Sigmoid colon (tissue), 4 donors: ENCODE data around the gene RAB3GAP2.

Experiments used
- EP300 ChIP-seq, 4 donors: sonication (generic); formaldehyde crosslinking; IDR thresholded peaks; one replicate each; pipeline ENCODE4 v1.6.1; 2017; ENCODE audit warnings: antibody characterized with exemption in 4 of 4
- POLR2A ChIP-seq, 2 donors: fragments of 450-650 bp; IDR thresholded peaks; one replicate each; pipeline ENCODE4 v1.6.1; 2016; ENCODE audit warnings: antibody characterized with exemption in 2 of 2, mild to moderate bottlenecking in 2 of 2, moderate library complexity in 2 of 2
- POLR2AphosphoS5 ChIP-seq, 4 donors: sonication (generic); formaldehyde crosslinking; IDR thresholded peaks; one replicate each; pipeline ENCODE4 v1.6.1; 2017; ENCODE audit warnings: antibody characterized with exemption in 4 of 4
- TF ChIP-seq, protein P1 (sequence below), 4 experiments: fragments of 450-650 bp in 3 of 4; fragments of 200-600 bp in 1 of 4; IDR thresholded peaks; one replicate each; pipeline ENCODE4 v1.5.1; 2016 to 2019; ENCODE audit warnings: antibody characterized with exemption in 4 of 4, mild to moderate bottlenecking in 3 of 4, moderate library complexity in 2 of 4

DNA sequence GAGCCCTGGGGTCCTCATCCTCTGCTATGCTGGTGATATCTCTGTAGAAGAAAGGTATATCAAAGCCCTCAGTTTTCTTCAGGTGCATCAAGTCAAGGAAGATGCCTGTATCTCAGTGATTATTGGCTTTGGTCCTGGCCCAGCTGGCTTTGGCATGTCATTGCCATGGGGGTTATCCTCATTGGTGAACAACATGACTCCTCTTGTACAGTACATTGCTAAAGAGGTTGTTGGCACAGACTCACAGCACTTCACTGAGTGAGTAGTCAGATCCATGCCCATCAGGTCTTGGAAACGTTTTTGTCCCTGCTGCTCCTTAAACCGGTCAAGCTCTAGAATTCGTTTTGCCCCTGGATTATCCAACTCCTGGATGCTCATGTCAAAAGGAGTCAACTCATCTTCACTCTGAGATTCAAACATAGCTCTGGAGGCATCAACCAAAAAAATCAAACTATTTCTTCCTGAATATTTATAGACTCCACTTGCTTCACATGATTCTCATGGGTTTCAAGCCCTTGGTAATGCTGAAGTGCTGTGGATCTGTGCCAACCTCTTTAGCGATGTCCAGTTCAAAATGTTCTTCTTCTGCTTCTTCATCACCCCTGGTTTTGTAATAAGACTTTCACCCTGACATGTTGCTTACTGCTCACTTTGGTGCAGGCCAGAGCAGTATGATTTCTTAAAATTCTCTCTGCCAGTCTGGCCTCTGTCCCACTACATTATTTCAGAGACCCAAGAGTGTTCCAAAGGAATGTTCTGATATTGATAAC lies 43.0 kb upstream of the RAB3GAP2 start:
- TF ChIP-seq, protein P1, sequence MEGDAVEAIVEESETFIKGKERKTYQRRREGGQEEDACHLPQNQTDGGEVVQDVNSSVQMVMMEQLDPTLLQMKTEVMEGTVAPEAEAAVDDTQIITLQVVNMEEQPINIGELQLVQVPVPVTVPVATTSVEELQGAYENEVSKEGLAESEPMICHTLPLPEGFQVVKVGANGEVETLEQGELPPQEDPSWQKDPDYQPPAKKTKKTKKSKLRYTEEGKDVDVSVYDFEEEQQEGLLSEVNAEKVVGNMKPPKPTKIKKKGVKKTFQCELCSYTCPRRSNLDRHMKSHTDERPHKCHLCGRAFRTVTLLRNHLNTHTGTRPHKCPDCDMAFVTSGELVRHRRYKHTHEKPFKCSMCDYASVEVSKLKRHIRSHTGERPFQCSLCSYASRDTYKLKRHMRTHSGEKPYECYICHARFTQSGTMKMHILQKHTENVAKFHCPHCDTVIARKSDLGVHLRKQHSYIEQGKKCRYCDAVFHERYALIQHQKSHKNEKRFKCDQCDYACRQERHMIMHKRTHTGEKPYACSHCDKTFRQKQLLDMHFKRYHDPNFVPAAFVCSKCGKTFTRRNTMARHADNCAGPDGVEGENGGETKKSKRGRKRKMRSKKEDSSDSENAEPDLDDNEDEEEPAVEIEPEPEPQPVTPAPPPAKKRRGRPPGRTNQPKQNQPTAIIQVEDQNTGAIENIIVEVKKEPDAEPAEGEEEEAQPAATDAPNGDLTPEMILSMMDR (IDR thresholded peaks at IDR 0.05) = no peak
- TF ChIP-seq POLR2AphosphoS5 (IDR thresholded peaks at IDR 0.05) (no peak), POLR2A (IDR thresholded peaks at IDR 0.05) (no peak), EP300 (IDR thresholded peaks at IDR 0.05) (no peak)
